ENCODE measurements around the gene ADAMTS9.

DNA sequence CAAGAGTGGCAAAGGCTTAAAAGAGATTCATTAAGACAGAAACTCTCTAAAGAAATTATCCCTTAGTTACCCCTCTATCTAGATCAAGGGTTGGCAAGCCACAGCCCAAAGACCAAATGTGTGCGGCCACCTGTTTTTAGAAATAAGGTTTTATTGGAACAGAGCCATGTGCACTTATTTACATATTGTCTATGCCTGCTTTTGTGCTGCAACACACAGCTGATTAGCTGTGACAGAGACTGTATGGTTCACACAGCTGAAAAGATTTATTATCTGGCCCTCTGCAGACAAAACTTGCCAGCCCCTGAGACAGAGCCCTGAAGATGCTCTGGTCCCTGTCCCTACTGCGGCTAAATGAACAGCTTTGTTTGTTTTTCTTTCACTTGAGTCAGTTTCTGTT is 88.1 kb downstream of the ADAMTS9 start:
- TF ChIP-seq POLR2A (IDR thresholded peaks at IDR 0.05) = no peak
- TF ChIP-seq, protein P1, sequence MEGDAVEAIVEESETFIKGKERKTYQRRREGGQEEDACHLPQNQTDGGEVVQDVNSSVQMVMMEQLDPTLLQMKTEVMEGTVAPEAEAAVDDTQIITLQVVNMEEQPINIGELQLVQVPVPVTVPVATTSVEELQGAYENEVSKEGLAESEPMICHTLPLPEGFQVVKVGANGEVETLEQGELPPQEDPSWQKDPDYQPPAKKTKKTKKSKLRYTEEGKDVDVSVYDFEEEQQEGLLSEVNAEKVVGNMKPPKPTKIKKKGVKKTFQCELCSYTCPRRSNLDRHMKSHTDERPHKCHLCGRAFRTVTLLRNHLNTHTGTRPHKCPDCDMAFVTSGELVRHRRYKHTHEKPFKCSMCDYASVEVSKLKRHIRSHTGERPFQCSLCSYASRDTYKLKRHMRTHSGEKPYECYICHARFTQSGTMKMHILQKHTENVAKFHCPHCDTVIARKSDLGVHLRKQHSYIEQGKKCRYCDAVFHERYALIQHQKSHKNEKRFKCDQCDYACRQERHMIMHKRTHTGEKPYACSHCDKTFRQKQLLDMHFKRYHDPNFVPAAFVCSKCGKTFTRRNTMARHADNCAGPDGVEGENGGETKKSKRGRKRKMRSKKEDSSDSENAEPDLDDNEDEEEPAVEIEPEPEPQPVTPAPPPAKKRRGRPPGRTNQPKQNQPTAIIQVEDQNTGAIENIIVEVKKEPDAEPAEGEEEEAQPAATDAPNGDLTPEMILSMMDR (IDR thresholded peaks at IDR 0.05) = no peak
